ENCODE data around the gene CCNG1.

DNA sequence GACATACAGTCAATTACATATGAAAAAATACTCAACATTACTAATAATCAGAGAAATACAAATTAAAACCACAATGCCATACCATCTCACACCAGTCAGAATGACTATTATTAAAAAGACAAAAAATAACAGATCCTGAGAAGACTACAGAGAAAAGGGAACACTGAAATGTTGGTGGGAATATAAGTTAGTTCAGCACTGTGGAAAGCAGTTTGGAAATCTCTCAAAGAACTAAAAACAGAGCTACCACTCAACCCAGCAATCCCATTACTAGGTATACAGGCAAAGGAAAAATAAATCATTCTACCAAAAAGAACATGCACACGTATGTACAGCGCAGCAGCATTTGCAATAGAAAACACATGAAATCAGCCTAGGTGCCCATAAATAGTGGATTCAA, 41.6 kb upstream of the CCNG1 start:
- TF ChIP-seq CTCF (conservative IDR thresholded peaks at IDR 0.05; ENCODE audit: low read depth, low read length) (no peak), EZH2 (IDR thresholded peaks at IDR 0.05; ENCODE audit: low read length, unreplicated experiment) (no peak), EZH2phosphoT487 (IDR thresholded peaks at IDR 0.05; ENCODE audit: borderline replicate concordance, low read length) (no peak)
